ENCODE data around the gene LSM5. TPM values are rescaled to one million over a fixed set of nuclear protein-coding genes. Genes with fewer than 3 reads are reported as not detected.
A peak's percentile ranks its signal among the peaks of the same experiment; 100 is the strongest.

Gene LSM5
- total and polyA plus RNA-seq, 2 of the 4 experiments (the other 2 are of a cell fraction): 5.0 to 26.5 TPM

GRCh38 chr7:32511791-32512190, 21.6 kb upstream of the LSM5 start:
- dilution Hi-C loops (cut with HindIII; ENCODE audit: low sequenced_read_pairs, unreplicated experiment): no loop called here
- Histone ChIP-seq H4K91ac (ENCODE audit: insufficient read depth, low read depth, low read length) (no peak overlapping the region), H2BK15ac (ENCODE audit: low read depth, low read length) (no peak overlapping the region), H3K4me1 (ENCODE audit: control insufficient read depth, insufficient read depth, low read length) (no peaks in the 10 kb centered on the region), H3K9me1 (ENCODE audit: insufficient read depth, low read length) (no peaks in the 10 kb centered on the region), H3K23ac (ENCODE audit: low read depth, low read length) (no peak overlapping the region), H2BK5ac (ENCODE audit: low read depth, low read length, poor library complexity, severe bottlenecking) (no peak overlapping the region), H2BK120ac (ENCODE audit: low read depth, low read length) (no peak overlapping the region), H4K8ac (ENCODE audit: low read depth in 2 of 2, low read length in 2 of 2) (no peak overlapping the region), H2AK9ac (replicated peaks; ENCODE audit: low read depth, low read length, poor library complexity) (no peak overlapping the region), H3K56ac (ENCODE audit: extremely low read depth, insufficient read depth, low read length) (no peak overlapping the region), H3K14ac (replicated peaks; ENCODE audit: low read depth, low read length) (no peak overlapping the region), H3K36me3 (ENCODE audit: control insufficient read depth, insufficient read depth, low read length) (peaks cover 1% of the 10 kb centered on the region; the same call in 1 of the 2 replicates), H3K79me1 (ENCODE audit: low read depth in 1 of 2, low read length in 2 of 2) (peaks cover 29 to 63% of the 10 kb centered on the region in 2 experiments), H3K9me3 (ENCODE audit: control insufficient read depth, insufficient read depth, low read length) (no peaks in the 10 kb centered on the region), H3K18ac (ENCODE audit: low read depth, low read length) (no peak overlapping the region), H3K4me2 (ENCODE audit: low read depth, low read length) (no peak overlapping the region), H4K20me1 (ENCODE audit: insufficient read depth, low read length) (peaks cover 22% of the 10 kb centered on the region; the same call in 1 of the 2 replicates), H3K27ac (ENCODE audit: insufficient read depth, low read length) (no peak overlapping the region), H2AFZ (replicated peaks; ENCODE audit: low read length, poor library complexity) (no peak overlapping the region), H3K27me3 (ENCODE audit: control insufficient read depth, insufficient read depth, low read length) (no peaks in the 10 kb centered on the region), H3K4me3 (ENCODE audit: insufficient read depth, low read depth, low read length) (no peak overlapping the region), H4K5ac (ENCODE audit: low read depth, low read length) (no peak overlapping the region), H3K4ac (ENCODE audit: low read depth, low read length) (no peak overlapping the region), H2BK20ac (ENCODE audit: low read depth, low read length) (no peak overlapping the region), H2AK5ac (ENCODE audit: low read depth, low read length) (no peak overlapping the region), H3K9ac (ENCODE audit: low read depth, low read length) (no peak overlapping the region)
- BruUV-seq (replicated peaks): no TSS peak
- intact Hi-C loops (cut with micrococcal nuclease): no loop called here
- POLR2A ChIA-PET (ENCODE audit: unreplicated experiment): no interaction called here
- TF ChIP-seq RFX5 (IDR thresholded peaks at IDR 0.05; ENCODE audit: low read depth, low read length): no peak
- no peak for TF ChIP-seq RCOR1 (IDR thresholded peaks at IDR 0.05; ENCODE audit: insufficient replicate concordance, low read length)
- TF ChIP-seq, protein P1, sequence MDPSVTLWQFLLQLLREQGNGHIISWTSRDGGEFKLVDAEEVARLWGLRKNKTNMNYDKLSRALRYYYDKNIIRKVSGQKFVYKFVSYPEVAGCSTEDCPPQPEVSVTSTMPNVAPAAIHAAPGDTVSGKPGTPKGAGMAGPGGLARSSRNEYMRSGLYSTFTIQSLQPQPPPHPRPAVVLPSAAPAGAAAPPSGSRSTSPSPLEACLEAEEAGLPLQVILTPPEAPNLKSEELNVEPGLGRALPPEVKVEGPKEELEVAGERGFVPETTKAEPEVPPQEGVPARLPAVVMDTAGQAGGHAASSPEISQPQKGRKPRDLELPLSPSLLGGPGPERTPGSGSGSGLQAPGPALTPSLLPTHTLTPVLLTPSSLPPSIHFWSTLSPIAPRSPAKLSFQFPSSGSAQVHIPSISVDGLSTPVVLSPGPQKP (IDR thresholded peaks at IDR 0.05; ENCODE audit: borderline replicate concordance, low read depth, low read length): no peak
- no peak for TF ChIP-seq RAD21 (IDR thresholded peaks at IDR 0.05; ENCODE audit: low read length)
- TF ChIP-seq BHLHE40 (IDR thresholded peaks at IDR 0.05; ENCODE audit: low read depth, low read length): no peak
- TF ChIP-seq CHD1 (IDR thresholded peaks at IDR 0.05; ENCODE audit: low read depth, low read length): no peak
- no peak for TF ChIP-seq MAFK (IDR thresholded peaks at IDR 0.05; ENCODE audit: low read depth, low read length)
- TF ChIP-seq CTCF (conservative IDR thresholded peaks at IDR 0.05; ENCODE audit: low read depth, low read length): no peak
- no peak for TF ChIP-seq FOS (IDR thresholded peaks at IDR 0.05; ENCODE audit: low read depth, low read length)
- no peak for TF ChIP-seq NFE2L2 (IDR thresholded peaks at IDR 0.05; ENCODE audit: low read depth, low read length)
- no peak for TF ChIP-seq SMC3 (IDR thresholded peaks at IDR 0.05; ENCODE audit: low read depth, low read length)
- TF ChIP-seq USF2 (IDR thresholded peaks at IDR 0.05; ENCODE audit: low read depth, low read length): no peak
- TF ChIP-seq MXI1 (IDR thresholded peaks at IDR 0.05; ENCODE audit: borderline replicate concordance, low read depth, low read length): no peak
- no peak for TF ChIP-seq CEBPB (IDR thresholded peaks at IDR 0.05; ENCODE audit: low read depth, low read length)
- no peak for TF ChIP-seq MAZ (IDR thresholded peaks at IDR 0.05; ENCODE audit: borderline replicate concordance, low read depth, low read length)
- TF ChIP-seq POLR2A (IDR thresholded peaks at IDR 0.05; ENCODE audit: low read depth, low read length): no peak
- in situ Hi-C loops (cut with MboI; ENCODE audit: low sequenced_read_pairs): no loop called here
- ATAC-seq (ENCODE audit: low read depth) (no peak), DNase-seq (peak; percentile 4)
- WGBS, 2 experiments (ENCODE audit: extremely low coverage in 2 of 2, insufficient read length in 1 of 2): no CpG with 5 or more reads among the region's 4 CpGs
- CTCF ChIA-PET: no interaction called here
